Activated T-helper 9 cell treated with anti-CD3 and anti-CD28 coated beads, Interleukin-2, amount 50 U/mL, for 16 hours (primary cell): Measurements from ENCODE around the gene UBP1.
"Not testable (repeated sequence)": the region's sequence is repeated elsewhere in the genome, so short reads cannot be mapped to it uniquely, and the experiment has no call there.

Source experiments
- DNase-seq: peaks from one replicate; pipeline ENCODE4 v3.0.0-alpha.2; 2020; ENCODE audit warnings: low read depth

UBP1 gene

GRCh38 chr3:33389908-33390307 is 50.3 kb downstream of the UBP1 start:
- no peak for DNase-seq

DNA sequence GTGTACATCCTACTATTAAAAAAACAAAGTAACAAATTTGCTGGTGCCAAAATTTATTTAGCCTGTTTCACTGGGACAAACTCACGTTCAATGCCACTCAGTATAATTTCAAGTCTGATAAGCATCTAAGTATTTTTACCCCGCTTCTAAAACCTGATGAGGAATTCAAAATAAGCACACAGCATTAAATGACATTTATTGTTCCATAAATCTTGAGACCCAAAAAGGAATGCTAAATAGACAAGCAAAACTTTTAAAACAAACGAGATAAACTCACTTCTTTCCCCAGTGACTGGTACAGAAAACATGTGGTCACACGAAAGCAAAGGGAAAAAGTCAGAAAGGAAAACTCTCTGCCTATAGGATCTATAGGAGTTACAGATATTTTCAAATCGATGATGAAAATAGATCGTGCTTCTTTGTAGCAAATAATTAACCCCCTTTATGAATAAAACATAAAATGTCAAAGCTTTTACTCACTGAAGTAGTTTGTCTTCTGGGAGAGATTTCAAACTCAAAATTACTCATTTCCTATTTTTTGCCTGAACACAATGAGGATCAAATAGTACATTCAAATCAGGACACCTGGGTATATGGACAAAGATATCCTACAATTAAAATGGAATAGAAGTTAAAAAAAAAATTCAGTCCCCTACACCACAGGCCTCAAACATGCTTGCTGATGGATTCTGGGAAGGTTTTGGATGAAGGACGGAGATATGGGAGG is 51.7 kb downstream of the UBP1 start:
- DNase-seq: no peak

GRCh38 chr3:33386631-33387030 is 53.6 kb downstream of the UBP1 start:
- DNase-seq: no peak

DNA sequence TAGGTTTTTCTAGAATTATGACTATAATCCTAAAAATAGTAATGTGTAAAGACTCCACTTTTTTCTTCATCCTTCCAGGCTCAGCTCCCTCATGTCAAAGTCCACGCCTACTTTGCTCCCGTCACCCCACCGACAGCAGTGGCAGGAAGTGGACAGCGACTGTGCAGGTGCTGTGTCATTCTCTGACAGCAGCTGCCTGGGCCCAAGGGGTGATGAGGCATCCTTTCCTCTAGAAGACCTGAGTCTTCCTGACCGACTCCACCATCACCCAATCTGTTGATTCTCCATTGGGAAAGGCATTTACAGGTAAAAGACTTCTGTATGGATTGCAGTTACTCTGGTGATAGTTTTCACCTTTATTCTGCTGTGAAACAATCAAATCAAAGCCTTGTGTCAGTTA is 54.8 kb downstream of the UBP1 start:
- DNase-seq: no peak

DNA sequence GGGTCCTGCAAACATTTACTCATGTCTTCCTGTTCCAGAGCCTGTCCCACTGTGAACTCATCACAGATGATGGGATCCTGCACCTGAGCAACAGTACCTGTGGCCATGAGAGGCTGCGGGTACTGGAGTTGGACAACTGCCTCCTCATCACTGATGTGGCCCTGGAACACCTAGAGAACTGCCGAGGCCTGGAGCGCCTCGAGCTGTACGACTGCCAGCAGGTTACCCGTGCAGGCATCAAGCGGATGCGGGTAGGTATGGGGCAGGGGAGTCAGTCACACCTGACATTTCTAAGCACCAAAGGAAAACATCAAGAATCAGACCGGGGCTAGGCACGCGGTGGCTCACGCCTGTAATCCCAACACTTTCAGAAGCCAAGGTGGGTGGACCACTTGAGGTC is 56.3 kb downstream of the UBP1 start:
- DNase-seq: no peak

- DNase-seq: no peak
Observed at GRCh38 chr3:33380653-33381052, 59.6 kb downstream of the UBP1 start.

GRCh38 chr3:33377931-33378330 is 62.3 kb downstream of the UBP1 start:
- no peak for DNase-seq

- no peak for DNase-seq
Observed at GRCh38 chr3:33377489-33377888, 62.7 kb downstream of the UBP1 start.

DNA sequence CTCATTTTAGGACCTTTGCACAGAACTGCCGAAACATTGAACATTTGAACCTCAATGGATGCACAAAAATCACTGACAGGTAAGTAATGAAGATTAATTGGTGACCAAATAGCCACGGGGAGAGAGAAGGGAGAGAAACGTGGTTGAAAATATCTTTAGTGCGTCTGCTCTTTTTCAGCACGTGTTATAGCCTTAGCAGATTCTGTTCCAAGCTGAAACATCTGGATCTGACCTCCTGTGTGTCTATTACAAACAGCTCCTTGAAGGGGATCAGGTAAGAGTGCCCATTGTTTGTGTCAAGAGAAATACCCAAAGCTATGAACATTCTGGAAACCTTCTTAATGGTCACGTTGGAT is 67.1 kb downstream of the UBP1 start:
- DNase-seq: no peak

- DNase-seq: no peak
Observed at GRCh38 chr3:33372218-33373081, 67.8 kb downstream of the UBP1 start.

- DNase-seq: no peak
Observed at GRCh38 chr3:33364531-33365128, 75.6 kb downstream of the UBP1 start.

- no peak for DNase-seq
Observed at GRCh38 chr3:33364060-33364459, 76.1 kb downstream of the UBP1 start.

DNA sequence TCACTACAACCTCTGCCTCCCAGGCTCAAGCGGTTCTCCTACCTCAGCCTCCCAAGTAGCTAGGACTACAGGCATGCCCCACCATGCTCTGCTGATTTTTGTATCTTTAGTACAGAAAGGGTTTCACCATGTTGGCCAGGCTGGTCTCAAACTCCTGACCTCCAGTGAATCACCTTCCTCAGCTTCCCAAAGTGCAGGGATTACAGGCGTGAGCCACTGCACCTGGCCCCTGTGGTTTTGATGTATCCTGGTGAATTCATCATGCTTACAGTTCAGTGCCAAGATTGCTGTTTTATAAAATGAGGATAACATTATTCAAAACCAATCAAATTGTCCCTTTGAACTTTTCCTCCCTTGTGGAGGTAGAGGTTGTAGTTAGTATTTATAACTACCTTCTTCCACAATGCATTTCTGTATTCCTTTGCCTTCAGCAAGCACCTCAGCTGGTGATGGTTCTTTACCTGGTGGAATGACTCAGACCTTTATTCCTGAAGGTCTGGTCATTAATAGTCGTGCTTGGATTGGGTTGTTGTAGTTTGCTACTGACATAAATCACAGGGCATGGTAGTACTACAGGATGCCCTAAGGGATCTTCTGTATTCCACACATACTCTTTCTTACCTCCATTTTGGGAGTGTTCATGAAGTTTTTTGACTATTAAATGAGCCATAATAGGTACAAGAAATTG is 76.9 kb downstream of the UBP1 start:
- no peak for DNase-seq

DNA sequence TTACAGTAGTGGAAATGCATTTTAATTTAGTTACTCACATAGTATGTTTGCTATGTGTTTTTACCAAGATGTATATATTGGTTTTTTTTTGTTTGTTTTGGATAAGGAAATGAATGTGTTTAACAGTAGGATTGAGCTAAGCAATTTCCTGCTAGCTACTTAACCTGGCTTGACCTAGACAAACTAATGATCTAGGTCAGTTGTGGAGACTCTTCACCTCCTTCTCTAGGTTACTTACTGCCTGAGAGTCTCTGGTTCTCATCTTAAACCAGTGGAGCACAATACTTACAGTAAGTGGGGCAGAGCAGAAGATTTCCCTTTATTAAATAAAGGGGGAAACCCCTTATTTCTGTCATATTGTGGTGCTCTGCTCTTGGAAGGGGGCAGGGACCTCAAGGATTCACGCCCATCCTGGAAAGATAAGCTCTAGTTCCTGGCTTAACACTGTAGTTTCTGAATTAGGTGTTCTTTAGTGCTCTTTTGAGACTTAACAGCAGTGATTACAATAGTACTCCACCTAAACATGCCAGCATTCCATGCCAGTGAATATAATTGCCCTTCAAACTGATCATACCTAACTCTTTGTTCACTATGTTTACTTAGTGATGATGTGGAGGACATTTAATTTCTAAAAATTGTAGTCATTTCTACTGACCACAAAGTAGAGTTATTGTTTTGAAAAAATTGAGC is 79.9 kb downstream of the UBP1 start:
- no peak for DNase-seq

GRCh38 chr3:33358172-33358781 is 81.9 kb downstream of the UBP1 start:
- no peak for DNase-seq

GRCh38 chr3:33355611-33356010 is 84.6 kb downstream of the UBP1 start:
- no peak for DNase-seq

- no peak for DNase-seq
Observed at GRCh38 chr3:33339758-33340157, 100.4 kb downstream of the UBP1 start.

DNA sequence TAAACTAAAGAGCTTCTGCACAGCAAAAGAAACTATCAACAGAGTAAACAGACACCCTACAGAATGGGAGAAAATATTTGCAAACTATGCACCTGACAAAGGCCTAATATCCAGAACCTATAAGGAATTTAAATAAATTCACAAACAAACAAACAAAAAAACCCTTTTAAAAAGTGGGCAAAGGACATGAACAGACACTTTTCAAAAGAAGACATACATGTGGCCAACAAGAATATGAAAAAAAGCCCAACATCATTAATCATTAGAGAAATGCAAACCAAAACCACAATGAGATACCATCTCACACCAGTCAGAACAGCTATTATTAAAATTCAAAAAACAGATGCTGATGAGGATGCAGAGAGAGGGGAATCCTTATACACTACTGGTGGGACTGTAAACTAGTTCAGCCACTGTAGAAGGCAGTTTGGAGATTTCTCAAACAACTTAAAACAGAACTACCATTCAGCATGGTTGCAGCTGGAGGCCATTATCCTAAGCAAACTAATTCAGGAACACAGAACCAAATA is 101.2 kb downstream of the UBP1 start:
- not testable (repeated sequence) for DNase-seq
